ACHN (cell line): ENCODE results near the gene PARD3.

Experiments
- DNase-seq: peaks from one replicate; pipeline ENCODE4 v3.0.0-alpha.2; 2015
- in situ Hi-C: cut with HindIII; loops from 2 replicates; pipeline ENCODE4 v1.10.0; 2017; ENCODE audit warnings: low sequenced_read_pairs, low pct_ligation_motif_present, low pct_unique_long_range_greater_than_20kb

Gene PARD3

GRCh38 chr10:34778237-34778636 is 36.9 kb downstream of the PARD3 start:
- in situ Hi-C loops, result no loop called here
- no peak for DNase-seq

GRCh38 chr10:34776090-34776690 is 38.9 kb downstream of the PARD3 start:
- DNase-seq, result no peak

GRCh38 chr10:34775044-34775637 is 40.0 kb downstream of the PARD3 start:
- DNase-seq, result no peak
- in situ Hi-C loops, result no loop called here

More at GRCh38 chr10:34776090-34776690, 38.9 kb downstream of the PARD3 start:
- in situ Hi-C loops, result no loop called here

GRCh38 chr10:34773636-34774630 is 41.2 kb downstream of the PARD3 start:
- in situ Hi-C loops, result no loop called here
- no peak for DNase-seq

GRCh38 chr10:34771525-34771924 is 43.6 kb downstream of the PARD3 start:
- in situ Hi-C loops, result no loop called here
- DNase-seq, result no peak

- DNase-seq, result no peak
- in situ Hi-C loops, result no loop called here
Measured at GRCh38 chr10:34771106-34771505, 44.0 kb downstream of the PARD3 start.

GRCh38 chr10:34769899-34770298 is 45.2 kb downstream of the PARD3 start:
- in situ Hi-C loops, result no loop called here

GRCh38 chr10:34768972-34769330 is 46.1 kb downstream of the PARD3 start:
- no peak for DNase-seq
- in situ Hi-C loops, result no loop called here

More at GRCh38 chr10:34769899-34770298, 45.2 kb downstream of the PARD3 start:
- DNase-seq, result no peak

- DNase-seq, result no peak
- in situ Hi-C loops, result no loop called here
Measured at GRCh38 chr10:34768261-34768971, 46.7 kb downstream of the PARD3 start.

- in situ Hi-C loops, result no loop called here
Measured at GRCh38 chr10:34766811-34767494, 48.1 kb downstream of the PARD3 start.

GRCh38 chr10:34766266-34766600 is 48.9 kb downstream of the PARD3 start:
- in situ Hi-C loops, result no loop called here
- no peak for DNase-seq

More at GRCh38 chr10:34766811-34767494, 48.1 kb downstream of the PARD3 start:
- no peak for DNase-seq

- no peak for DNase-seq
- in situ Hi-C loops, result no loop called here
Measured at GRCh38 chr10:34764472-34764946, 50.6 kb downstream of the PARD3 start.

- no peak for DNase-seq
- in situ Hi-C loops, result no loop called here
Measured at GRCh38 chr10:34762603-34763299, 52.3 kb downstream of the PARD3 start.

GRCh38 chr10:34762156-34762555 is 52.9 kb downstream of the PARD3 start:
- DNase-seq, result no peak
- in situ Hi-C loops, result no loop called here

GRCh38 chr10:34761453-34761852 is 53.6 kb downstream of the PARD3 start:
- in situ Hi-C loops, result no loop called here
- no peak for DNase-seq

GRCh38 chr10:34760606-34761005 is 54.5 kb downstream of the PARD3 start:
- in situ Hi-C loops, result no loop called here
- no peak for DNase-seq

GRCh38 chr10:34759837-34760215 is 55.3 kb downstream of the PARD3 start:
- DNase-seq, result no peak
- in situ Hi-C loops, result no loop called here
